Left lung (tissue), 10 donors: ENCODE data around the gene HDAC4. TPM values are rescaled to one million over a fixed set of nuclear protein-coding genes. Genes with fewer than 3 reads are reported as not detected.

Source experiments
- ATAC-seq: fragments of 200-7000 bp; cut with Tn5 transposase; one replicate; pipeline ENCODE4 v1.9.1; 2020; ENCODE audit warnings: moderate library complexity
- DNase-seq, 4 donors: peaks; one replicate each; pipeline ENCODE4 v3.0.0-alpha.2; 2013 to 2020
- H3K27ac ChIP-seq, 2 donors: fragments of 200-600 bp; sonication (generic) in 1 of 2; one replicate each; pipeline versions ENCODE4 v1.5.0 to v1.8.0; 2020 to 2021
- H3K27me3 ChIP-seq, 2 donors: fragments of 200-600 bp; sonication (generic) in 1 of 2; one replicate each; pipeline versions ENCODE4 v1.5.0 to v1.8.0; 2020 to 2021
- H3K36me3 ChIP-seq, 2 donors: fragments of 200-600 bp; sonication (generic) in 1 of 2; one replicate each; pipeline versions ENCODE4 v1.5.0 to v1.8.0; 2020 to 2021
- H3K4me1 ChIP-seq, 2 donors: fragments of 200-600 bp; one replicate each; pipeline ENCODE4 v1.8.0; 2021
- H3K4me3 ChIP-seq, 2 donors: fragments of 200-600 bp; sonication (generic) in 1 of 2; one replicate each; pipeline versions ENCODE4 v1.5.0 to v1.8.0; 2020 to 2021; ENCODE audit warnings: mild to moderate bottlenecking in 1 of 2
- H3K9me3 ChIP-seq, 2 donors: fragments of 200-600 bp; sonication (generic) in 1 of 2; one replicate each; pipeline versions ENCODE4 v1.5.0 to v1.8.0; 2020 to 2021
- intact Hi-C, 2 donors: fragments of 100-400 bp; cut with DNase I; formaldehyde crosslinking; loops; one replicate each; pipeline versions ENCODE4 v1.11.2 to v1.14.2; 2022
- polyA plus RNA-seq, 6 donors: library from polyadenylated mRNA; unstranded; fragments of 120-200 nt; gene quantifications; one replicate each; pipeline ENCODE4 v1.2.1, GENCODE V29; 2013; ENCODE audit not compliant: insufficient read length in 6 of 6
- total RNA-seq, 2 donors: library from RNA; stranded (reverse); fragmentation: NEBNext Ultra II Directional; extraction: Animal tissue kit (Norgen Biotek cat#: 25700); gene quantifications; one replicate each; pipeline ENCODE4 v1.2.1, GENCODE V29; 2021
- TF ChIP-seq, protein P1 (sequence below), 2 donors: fragments of 200-600 bp; sonication (generic) in 1 of 2; IDR thresholded peaks; one replicate each; pipeline versions ENCODE4 v1.5.0 to v1.8.0; 2021; ENCODE audit warnings: antibody characterized with exemption in 2 of 2
- donor health status: DM: no; HTN: yes; CAD: no.
- donor health status: DM: no; HTN: no; CAD: no.

The HDAC4 gene
- total and polyA plus RNA-seq, 8 donors, result 9.9 to 36.8 (median 12.8) TPM

DNA sequence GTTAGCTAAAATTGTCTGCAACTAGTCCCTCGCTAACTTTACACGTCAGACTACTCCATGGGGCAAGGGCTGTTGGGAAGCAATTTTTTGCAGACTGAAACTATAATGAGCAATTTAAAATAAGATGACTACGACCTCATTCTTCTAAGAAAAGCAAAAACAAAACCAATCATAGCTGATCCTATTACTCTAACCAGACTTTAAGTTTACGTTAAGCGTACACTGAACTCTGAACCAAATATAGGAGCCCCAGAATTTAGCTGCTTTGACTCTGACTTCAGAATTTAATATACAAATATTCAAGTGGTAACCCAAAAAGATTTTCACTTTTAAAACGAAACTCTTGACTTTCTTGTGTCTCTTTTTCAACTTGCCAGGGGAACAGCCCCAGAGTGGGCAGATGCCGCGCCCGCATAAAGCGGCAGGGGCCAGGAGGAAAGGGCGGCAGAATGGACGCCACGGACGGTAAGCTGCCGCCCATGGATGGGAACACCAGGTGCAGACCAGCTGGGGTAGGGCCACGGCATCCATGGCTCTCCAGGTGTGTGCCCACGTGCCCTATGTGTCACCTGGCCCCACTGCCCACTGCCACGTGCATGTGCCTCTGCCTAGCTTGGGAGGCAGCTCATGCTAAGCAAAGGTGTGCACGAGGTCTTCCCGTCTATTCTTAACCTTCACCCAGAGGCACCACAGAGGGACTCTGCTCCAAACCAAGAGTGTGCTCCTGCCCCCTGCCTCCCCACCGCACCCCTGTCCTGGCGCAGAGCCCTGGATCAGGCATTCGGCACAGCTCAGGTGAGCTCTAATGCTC lies 217.6 kb downstream of the HDAC4 start:
- Histone ChIP-seq H3K4me1 (no peaks in the 10 kb centered on the region), H3K27ac (no peak overlapping the region), H3K9me3 (no peaks in the 10 kb centered on the region), H3K27me3 (no peaks in the 10 kb centered on the region), H3K36me3 (peaks cover 0 to 83% of the 10 kb centered on the region in 2 donors), H3K4me3 (no peak overlapping the region)
- intact Hi-C loops, result no loop called here
- ATAC-seq, result no peak
- DNase-seq, result peak in 1 of 4 donors; percentile 22
- TF ChIP-seq, protein P1, sequence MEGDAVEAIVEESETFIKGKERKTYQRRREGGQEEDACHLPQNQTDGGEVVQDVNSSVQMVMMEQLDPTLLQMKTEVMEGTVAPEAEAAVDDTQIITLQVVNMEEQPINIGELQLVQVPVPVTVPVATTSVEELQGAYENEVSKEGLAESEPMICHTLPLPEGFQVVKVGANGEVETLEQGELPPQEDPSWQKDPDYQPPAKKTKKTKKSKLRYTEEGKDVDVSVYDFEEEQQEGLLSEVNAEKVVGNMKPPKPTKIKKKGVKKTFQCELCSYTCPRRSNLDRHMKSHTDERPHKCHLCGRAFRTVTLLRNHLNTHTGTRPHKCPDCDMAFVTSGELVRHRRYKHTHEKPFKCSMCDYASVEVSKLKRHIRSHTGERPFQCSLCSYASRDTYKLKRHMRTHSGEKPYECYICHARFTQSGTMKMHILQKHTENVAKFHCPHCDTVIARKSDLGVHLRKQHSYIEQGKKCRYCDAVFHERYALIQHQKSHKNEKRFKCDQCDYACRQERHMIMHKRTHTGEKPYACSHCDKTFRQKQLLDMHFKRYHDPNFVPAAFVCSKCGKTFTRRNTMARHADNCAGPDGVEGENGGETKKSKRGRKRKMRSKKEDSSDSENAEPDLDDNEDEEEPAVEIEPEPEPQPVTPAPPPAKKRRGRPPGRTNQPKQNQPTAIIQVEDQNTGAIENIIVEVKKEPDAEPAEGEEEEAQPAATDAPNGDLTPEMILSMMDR (IDR thresholded peaks at IDR 0.05), result no peak

DNA sequence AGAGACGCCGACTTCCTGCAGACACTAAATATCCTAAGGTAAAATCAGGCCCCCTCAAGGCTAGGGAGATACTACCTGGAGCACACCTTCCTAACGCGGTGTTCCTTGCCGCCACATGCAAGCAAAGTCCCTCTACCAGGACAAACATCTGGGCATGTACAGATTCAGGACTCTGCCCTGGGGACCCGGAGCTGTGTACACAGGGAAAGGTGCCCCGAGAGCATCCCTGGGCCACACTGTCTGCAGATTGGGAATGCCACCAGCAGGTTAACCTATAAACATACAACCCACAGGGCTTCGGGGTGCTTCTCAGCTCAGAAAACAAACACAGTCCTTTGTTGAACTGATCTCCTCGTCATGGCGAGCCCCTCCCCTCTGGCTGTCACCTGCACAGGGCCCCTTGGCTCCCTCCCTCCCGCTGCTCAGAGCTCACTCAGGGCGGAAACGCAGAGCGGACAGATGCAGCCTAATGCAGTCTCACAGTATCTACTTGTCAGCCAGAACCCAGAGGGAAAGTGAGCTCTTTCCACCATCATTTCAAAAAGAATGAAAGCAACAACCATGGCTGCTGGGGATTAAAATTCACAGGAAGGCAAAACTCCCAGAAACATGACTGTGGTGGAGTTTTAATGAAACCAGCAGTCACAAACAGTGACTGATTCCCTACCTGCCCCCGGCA lies 218.8 kb downstream of the HDAC4 start:
- Histone ChIP-seq H3K27me3 (no peaks in the 10 kb centered on the region), H3K4me1 (no peaks in the 10 kb centered on the region), H3K4me3 (no peak overlapping the region), H3K27ac (no peak overlapping the region), H3K9me3 (no peaks in the 10 kb centered on the region), H3K36me3 (peaks cover 0 to 83% of the 10 kb centered on the region in 2 donors)
- intact Hi-C loops, result no loop called here
- ATAC-seq (no peak), DNase-seq (peak in 1 of 4 donors; percentile 8)
- TF ChIP-seq, protein P1 (IDR thresholded peaks at IDR 0.05), result no peak

DNA sequence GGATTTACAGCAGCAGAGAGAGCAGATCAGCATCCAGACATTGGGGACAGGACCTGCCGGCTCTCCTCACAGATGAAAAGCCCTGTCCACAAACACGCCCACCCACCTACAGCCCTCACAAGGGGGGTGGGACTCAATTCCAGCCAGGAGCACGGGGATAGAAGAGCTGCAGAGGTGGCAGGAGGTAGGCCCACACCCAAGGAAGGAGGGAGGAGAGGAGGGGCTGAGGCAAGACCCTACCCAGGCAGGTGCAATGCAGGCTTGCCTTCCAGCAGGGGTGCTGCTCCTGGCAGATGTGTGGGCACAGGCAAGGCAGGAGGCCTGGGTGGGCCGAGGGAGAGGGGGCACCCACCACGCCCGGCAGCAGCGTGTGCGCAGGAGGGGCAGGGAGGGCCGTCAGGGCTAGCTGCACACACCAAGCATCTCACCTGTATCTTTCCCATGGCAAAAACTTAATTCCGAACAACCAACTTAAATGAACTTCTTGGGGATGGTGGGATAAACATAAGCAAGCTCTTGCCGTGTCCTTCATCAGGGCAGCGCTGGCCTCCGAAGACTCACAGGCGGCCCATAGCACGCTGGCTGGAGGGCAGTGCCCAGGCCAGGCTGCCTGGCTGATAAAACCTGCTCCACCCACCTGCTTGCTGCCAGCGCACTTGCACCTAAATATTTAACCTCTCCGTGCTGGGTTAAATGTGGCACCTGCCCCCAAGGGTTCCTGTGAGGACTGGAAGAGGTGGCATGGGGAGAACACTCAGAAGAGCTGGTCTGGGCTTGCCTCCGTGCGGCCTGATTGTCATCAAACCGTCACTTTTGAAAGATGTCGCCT lies 219.5 kb downstream of the HDAC4 start:
- H3K4me3 ChIP-seq, result no peak overlapping the region
- ATAC-seq (no peak), DNase-seq (peak in 1 of 4 donors; percentile 24)
- no peak overlapping the region for H3K27ac ChIP-seq
- H3K36me3 ChIP-seq, result peaks cover 0 to 83% of the 10 kb centered on the region in 2 donors
- intact Hi-C loops, result no loop called here
- TF ChIP-seq, protein P1 (IDR thresholded peaks at IDR 0.05), result no peak
- no peaks in the 10 kb centered on the region for H3K9me3 ChIP-seq
- H3K4me1 ChIP-seq, result no peaks in the 10 kb centered on the region
- H3K27me3 ChIP-seq, result no peaks in the 10 kb centered on the region

DNA sequence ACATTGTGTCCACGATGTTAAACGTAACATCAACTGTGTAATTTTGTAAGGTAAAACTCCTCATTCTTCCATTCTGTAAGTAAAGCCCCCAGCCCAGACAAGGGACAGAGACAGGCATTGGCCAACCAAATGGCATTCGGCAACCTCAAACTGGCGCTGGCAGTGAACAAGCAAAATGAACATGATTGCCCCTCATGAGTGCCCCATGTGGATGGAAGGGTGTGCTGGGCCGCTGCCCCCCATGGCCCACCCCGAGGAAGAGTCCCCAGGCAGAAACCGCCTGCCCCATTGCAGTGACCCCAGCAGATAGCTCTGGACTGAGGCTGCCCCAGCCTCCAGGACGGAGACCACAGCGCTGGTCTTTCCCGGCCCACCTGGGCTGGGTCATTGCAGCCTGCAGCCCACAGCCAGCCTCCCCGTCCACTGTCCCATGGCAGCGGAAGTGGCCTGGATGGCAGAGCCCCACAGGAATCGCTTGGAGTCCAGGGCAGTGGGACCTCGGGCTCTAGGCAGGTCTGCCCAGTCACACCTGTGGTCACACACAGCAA lies 220.2 kb downstream of the HDAC4 start:
- H3K4me3 ChIP-seq, result no peak overlapping the region
- peak in 1 of 4 donors; percentile 13 for DNase-seq
- no peaks in the 10 kb centered on the region for H3K4me1 ChIP-seq
- peaks cover 0 to 83% of the 10 kb centered on the region in 2 donors for H3K36me3 ChIP-seq
- ATAC-seq, result no peak
- H3K27ac ChIP-seq, result no peak overlapping the region
- TF ChIP-seq, protein P1 (IDR thresholded peaks at IDR 0.05), result no peak
- H3K27me3 ChIP-seq, result no peaks in the 10 kb centered on the region
- intact Hi-C loops, result no loop called here
- H3K9me3 ChIP-seq, result no peaks in the 10 kb centered on the region
